ENCODE results near the gene GLYR1. TPM values are rescaled to one million over a fixed set of nuclear protein-coding genes. Genes with fewer than 3 reads are reported as not detected.

GLYR1 gene
- total and polyA plus RNA-seq, 9 of the 15 experiments (the other 6 are each of a cell fraction or from before 2014, with no cell fraction given): 6.7 to 99.2 (median 60.2) TPM

- TF ChIP-seq CEBPZ (IDR thresholded peaks at IDR 0.05; ENCODE audit: borderline replicate concordance, low read depth, low read length) (no peak), ZNF609 (CRISPR knock-in tag; IDR thresholded peaks at IDR 0.05; ENCODE audit: borderline replicate concordance) (no peak), STAG1 (CRISPR knock-in tag; IDR thresholded peaks at IDR 0.05; ENCODE audit: borderline replicate concordance) (no peak)
Measured at GRCh38 chr16:4888428-4889135, 41.5 kb upstream of the GLYR1 start (continued).

Data from K562 (cell line).